HG02763 (cell line): ENCODE results near the gene TEX13A.
"Not testable (repeated sequence)": the region's sequence is repeated elsewhere in the genome, so short reads cannot be mapped to it uniquely, and the experiment has no call there.

Experiments used
- ATAC-seq: cut with Tn5 transposase; IDR thresholded peaks from one replicate; pipeline ENCODE4 v1.9.1; 2021; ENCODE audit warnings: mild to moderate bottlenecking, moderate library complexity; ENCODE audit not compliant: unreplicated experiment

The TEX13A gene, protein sequence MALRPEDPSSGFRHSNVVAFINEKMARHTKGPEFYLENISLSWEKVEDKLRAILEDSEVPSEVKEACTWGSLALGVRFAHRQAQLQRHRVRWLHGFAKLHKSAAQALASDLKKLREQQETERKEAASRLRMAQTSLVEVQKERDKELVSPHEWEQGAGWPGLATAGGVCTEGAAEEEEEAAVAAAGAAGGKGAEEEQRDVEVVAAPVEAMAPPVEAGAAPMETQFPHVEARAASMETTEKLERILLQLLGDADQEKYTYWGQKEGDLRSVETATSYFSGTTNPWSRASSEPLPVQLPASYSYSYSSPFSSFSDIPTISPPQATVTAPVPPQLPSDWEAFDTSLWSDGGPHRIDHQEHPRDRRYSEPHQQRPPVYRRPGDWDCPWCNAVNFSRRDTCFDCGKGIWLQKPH

DNA sequence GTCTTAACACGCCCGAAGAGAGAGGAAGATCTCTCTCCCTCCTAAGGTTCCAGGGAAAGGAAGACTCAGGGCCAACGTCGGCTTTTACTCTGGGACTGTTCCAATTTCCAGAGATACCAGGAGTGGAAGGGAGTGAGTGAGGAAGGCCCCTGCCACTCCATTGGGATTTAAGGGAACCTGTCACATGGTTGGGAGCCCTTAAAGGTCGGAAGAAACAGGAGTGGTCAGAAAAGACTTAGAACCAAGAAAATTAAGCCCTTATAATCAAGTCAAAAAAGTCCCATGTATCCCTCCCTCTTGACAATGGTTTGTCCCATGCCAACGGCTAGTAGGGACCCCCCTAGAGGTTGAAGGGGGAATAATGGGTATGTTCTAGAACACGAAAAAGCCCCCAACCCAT lies at the start of gene TEX13A:
TEX13A (minus strand) TSS at position 59 of the 400 bp plus-strand sequence. CDS start 297 bp downstream, outside the sequence.
- no peak for ATAC-seq

DNA sequence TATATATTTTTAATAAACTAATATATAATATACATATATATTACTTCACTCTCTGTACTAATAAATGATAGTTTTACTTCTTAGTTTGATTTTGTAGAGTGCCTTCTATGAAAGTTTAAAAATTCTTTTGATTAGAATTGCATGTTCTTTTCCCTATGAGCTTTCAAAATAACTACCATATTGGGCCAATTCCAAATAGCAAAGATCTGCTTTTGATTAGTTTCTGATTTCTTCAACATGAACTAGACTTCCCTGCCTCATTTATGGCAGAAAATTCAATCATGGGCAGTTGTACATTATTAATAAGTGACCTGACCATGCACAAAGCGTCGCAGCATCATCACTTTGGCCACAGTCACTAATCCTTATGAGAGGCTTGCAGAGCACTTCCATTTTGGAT lies 48.9 kb upstream of the TEX13A start:
- no peak for ATAC-seq

DNA sequence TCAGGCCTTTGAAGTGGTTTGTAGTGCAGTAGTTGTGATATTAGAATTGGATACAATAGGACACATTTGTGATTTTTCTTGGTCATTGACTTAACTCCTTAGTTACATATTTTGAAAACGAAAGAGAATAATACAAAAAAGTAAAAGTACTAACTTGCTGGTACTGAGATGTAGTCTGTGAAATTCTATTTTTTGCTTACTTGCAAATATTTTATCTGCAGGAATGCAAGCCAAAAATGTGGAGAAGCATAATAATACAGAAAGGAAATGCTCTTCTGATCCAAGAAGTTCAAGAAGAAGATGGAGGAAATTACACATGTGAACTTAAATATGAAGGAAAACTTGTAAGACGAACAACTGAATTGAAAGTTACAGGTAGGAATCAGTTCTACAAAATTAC lies 46.7 kb upstream of the TEX13A start:
- no peak for ATAC-seq

DNA sequence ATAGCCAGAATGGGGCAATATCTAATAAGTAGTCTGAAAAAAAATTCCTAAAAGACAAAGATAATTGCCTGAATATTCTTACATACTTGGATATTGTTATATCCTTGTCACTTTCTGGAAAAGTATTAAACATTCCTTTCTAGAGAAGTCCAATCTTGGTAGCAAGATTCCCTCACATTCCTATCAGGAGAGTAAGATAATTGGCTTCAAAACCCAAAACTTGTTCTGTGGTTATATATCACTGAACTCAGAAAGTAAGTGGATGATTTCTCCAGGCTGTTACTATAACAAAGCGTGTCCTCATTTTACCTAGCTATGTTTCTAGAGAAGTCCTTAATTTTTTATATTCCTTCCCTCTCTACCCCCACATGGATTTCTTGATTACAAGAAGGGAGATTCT lies 46.0 kb upstream of the TEX13A start:
- no peak for ATAC-seq

DNA sequence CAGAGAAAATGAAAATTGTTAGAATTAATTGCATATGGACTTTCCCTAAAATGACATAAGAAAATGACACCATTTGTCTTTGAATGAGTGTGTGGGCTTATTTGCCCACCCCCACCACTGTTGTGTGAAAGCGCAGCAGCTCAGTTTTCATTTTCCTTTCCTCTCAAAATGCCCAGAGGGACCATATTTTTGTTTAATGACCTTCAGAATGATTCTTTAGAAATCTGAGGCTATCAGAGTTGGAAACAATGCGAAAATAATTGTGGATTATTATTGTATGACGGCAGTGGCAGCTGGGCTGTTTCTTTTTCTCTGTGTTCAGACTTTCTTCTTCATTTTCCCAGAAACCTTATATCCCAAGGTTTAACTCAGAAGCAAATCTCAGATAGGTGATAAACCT lies 44.6 kb upstream of the TEX13A start:
- no peak for ATAC-seq

DNA sequence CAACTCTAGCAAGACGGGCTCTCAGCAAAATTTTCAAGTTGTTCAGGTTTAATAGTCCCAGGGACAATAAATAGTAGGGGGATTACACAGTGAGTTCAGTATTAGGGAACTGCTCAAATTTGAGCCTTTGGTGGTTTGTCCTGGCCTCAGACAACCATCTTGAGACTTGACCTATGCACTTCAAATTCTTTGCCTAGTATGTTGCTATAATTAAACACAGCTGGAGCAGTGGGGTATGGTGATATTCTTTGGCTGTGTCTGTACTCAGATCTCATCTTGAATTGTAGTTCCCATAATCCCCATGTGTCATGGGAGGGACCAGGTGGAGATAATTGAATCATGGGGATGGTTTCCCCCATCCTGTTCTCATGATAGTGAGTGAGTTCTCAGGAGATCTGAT lies 43.3 kb upstream of the TEX13A start:
- no peak for ATAC-seq

DNA sequence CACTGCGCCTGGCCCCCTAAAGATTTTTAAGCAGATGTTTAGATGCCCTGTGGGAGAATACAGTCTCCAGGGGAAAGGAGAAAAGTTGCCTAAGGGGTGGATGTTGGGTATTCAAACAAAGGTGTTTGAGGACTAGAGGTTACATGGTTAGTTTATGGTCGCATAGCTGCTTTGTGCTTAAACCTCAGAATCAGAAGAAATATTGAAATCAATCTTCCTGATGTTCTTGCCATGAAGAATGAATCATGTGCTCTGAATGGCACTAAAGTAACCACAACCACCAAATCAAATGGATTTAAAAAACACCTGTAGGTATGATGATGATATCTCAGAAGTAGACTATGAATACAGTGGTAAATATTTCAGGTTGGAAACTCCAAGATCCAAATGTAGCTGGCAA lies 42.7 kb upstream of the TEX13A start:
- no peak for ATAC-seq

DNA sequence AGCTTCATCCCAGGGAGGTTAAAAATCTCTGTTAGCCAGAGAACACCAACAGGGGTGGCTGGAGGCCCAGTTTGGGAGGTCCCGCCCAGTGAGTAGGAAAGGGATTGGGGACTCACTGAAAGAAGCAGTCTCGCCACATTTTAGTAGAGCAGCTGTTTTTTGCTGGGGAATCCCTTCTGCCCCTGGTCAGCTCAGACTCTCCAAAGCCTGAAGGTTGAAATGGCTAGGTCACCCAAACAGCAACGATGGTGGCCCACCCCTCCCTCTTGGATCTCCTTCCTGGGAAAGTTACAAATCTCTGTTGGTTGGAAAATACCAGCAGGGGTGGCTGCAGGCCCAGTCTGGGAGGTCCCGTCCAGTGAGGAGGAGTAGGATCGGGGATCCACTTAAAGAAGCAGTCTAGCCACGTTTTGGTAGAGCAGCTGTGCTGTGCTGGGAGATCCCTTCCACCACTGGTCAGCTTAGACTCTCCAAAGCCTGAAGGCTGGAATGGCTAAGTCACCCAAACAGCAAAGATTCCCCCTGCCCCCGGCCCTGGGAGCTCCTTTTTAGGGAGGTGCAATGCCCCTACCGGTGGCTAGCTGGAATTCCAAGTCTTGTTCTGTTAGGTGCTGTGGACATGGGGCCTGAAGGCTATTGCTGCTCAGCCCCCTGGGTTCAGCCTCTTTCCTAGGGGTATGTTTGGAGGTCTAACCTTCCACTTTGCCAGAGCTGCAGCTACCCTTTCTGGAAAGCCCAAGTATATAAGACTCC lies 40.0 kb upstream of the TEX13A start:
- no peak for ATAC-seq

DNA sequence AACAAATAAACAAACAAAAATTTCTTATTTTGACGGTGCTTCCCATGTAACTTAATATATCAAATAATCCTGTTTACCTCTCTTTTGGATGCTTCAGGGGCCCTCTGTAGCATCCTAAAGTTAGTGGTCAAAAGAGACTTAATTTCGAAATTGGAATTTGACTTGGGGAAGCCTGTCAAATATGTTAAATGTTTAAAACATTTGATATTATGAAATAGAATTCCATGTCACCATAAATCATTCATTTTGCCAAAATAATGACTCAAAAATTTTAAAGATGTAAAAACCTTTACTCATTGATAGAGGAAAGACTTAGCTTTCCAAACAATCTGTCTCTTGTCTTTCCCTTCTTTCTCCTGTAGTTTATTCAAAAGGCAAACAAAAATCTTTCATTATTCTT lies 20.6 kb upstream of the TEX13A start:
- no peak for ATAC-seq

DNA sequence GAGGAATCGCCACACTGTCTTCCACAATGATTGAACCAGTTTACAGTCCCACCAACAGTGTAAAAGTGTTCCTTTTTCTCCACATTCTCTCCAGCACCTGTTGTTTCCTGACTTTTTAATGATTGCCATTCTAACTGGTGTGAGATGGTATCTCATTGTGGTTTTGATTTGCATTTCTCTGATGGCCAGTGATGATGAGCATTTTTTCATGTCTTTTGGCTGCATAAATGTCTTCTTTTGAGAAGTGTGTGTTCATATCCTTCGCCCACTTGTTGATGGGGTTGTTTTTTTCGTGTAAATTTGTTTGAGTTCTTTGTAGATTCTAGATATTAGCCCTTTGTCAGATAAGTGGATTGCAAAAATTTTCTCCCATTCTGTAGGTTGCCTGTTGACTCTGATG lies 16.9 kb upstream of the TEX13A start:
- ATAC-seq: not testable (repeated sequence)

DNA sequence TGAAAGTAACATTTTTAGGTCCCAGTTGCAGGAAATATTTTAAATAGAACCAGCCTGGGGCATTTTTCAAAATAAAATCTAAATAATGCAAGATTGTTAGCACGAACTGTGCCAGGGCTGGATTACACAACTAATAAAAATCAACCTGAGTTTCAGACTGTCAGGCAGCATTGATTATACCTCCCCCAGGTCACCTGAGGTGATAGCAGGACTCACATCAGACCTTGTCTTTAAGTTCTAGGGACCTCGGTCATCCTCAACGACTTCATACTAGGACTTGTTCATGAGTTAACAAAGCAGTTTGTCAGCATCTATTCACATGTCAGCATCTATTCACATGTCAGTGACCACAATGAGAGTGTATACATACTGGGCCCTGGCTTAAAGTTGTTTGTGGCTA lies 8.7 kb upstream of the TEX13A start:
- ATAC-seq: no peak

DNA sequence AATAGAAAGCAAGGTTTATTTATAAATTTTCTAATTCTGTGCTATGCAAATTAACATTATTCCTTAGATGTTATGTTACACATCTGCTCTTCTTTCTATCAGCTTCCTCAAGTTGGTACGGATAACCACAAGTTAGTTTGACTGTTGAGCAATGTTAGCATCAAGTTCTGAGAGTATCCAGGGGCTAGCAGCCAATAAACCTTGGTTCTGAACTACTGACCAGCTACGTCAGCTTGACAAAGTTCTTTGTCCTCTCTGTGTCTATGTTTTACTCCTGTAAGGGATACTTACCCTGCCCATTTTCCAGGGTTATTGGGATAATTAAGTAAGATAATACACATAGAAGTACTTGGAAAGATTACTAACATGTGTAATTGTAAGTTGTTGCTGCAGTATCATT lies 8.1 kb upstream of the TEX13A start:
- ATAC-seq: no peak

DNA sequence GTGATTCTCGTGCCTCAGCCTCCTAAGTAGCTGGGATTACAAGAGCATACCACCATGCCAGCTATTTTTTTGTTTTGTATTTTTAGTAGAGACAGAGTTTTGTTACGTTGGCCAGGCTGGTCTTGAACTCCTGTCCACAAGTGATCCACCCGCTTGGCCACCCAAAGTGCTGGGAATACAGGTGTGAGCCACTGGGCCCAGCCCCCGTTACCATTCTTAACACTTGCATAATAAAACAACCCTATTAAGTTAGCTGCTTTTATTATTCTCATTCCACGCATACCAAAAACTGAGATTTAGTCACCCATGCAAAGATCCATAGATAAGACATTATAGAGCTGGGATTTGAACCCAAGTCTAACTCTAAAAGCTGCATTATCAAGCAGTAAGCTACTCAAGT lies 6.0 kb upstream of the TEX13A start:
- ATAC-seq: no peak

DNA sequence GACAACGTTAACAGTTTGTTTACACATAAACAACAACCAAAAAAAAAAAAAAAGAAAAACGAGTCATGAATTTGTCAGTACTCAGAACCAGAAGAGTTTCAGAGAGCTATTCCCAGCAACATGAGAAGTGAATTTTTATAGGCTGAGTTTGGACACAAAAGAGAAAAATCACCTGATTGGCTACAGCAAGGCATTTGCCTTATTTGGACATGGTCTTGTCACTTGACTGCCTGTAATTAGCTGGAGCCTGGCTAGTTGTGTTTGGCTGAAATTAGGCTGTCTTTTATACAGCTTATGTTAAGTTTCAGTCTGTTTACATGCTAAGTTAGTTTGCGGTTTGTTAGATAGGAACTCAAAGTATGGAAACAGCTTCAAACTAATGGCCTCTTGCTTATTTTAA lies 880 bp upstream of the TEX13A start:
- no peak for ATAC-seq

DNA sequence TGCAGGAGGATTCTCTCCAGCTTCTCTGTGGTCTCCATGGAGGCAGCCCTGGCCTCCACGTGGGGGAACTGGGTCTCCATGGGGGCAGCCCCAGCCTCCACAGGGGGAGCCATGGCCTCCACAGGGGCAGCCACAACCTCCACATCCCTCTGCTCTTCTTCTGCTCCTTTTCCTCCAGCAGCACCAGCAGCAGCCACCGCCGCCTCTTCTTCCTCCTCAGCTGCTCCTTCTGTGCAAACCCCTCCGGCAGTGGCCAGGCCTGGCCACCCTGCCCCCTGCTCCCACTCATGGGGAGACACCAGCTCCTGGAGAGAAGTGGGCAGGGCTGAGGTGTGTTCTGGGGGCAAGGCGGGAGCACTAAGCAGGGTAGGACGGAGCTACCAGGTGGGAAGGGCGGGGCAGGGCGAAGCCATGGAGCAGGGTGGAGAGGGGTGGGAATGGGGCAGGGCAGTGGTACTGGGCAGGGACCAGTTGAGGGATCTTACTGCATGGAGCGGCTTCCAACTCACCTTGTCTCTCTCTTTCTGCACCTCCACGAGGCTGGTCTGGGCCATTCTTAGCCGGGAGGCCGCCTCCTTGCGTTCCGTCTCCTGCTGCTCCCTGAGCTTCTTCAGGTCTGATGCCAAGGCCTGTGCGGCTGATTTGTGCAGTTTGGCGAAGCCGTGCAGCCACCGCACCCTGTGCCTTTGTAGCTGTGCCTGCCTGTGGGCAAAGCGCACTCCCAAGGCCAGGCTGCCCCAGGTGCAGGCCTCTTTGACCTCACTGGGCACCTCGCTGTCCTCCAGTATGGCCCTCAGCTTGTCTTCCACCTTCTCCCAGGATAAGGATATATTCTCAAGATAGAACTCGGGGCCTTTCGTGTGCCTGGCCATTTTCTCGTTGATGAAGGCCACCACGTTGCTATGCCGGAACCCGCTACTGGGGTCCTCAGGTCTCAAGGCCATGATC lies 766 bp downstream of the TEX13A start:
- no peak for ATAC-seq

DNA sequence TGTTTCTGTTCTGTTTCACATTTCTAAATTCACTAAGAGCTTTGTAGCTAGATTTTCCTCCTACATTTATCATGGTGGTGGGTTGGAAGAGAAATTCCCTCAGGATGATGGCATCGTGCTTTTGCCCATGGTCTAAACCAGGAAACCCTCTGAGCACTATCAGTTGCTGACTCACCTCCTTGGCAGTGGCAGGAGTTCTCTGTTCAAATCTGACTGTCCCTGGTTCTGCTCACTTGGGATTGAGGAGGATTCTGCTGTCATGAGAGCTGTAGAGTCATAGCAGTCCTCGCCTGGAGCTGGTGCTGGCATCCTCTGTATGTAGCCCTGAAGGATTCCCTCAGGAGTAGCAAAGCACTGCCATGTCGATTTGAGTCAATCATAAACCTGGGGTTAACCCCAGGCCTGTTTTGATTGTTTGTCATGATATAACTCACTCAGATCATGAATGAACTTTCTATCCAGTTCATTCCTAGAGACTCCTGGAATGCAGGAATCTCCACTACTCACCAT lies 9.4 kb downstream of the TEX13A start:
- ATAC-seq: no peak

DNA sequence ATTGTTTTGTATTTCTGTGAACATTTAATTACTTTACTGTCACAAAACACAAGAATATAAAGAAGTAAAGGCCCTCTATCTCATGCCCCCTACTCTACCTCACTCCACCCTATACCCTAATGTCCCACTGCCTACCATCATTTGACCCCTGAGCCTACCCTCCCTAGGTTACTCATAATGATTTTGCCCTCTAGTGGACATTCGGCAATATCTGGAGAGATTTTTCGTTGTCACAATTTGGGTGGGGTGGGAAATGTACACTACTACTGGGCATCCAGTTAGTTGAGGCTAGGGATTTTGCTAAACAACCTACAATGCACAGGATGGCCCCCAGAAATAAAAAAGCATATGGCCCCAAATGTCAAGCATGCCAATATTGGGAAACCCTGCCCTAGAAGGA lies 10.2 kb downstream of the TEX13A start:
- no peak for ATAC-seq

DNA sequence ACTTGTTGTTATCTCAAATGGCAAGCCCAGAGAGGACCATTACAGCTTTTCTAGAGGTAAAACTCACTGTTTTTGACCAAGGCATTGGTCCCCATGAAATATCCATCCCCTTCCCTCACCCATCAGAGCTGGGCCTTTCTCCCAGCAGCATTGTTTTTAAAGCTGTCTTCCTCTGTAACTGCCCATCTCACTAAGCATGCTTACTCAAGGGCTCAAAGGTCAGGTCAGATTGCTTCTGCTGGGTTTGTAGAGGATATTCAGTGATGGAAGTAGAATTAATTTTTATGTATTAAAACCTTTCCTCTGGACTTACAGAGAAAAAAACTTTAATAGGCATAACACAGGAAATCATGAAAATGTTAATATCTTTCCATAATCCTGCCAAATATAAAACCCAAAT lies 11.1 kb downstream of the TEX13A start:
- ATAC-seq: no peak

DNA sequence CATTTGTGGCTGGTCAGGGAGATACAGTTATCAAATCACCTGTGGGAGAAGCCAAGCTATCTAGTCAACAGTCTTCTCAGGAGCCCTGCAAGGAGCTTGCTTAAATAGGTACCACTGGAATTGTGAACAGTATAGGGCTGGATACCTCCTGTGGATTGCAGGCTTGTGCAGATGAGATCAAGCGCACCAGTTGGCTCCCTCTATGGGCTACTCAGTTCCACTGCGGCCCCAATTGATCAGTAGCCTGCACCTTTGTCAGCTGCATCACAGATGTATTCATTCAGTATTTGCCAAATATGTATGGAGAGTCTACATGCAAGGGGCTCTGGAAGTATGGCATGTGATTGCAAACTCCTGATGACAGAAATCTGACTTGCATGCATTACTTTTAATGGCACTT lies 28.6 kb downstream of the TEX13A start:
- ATAC-seq: no peak

DNA sequence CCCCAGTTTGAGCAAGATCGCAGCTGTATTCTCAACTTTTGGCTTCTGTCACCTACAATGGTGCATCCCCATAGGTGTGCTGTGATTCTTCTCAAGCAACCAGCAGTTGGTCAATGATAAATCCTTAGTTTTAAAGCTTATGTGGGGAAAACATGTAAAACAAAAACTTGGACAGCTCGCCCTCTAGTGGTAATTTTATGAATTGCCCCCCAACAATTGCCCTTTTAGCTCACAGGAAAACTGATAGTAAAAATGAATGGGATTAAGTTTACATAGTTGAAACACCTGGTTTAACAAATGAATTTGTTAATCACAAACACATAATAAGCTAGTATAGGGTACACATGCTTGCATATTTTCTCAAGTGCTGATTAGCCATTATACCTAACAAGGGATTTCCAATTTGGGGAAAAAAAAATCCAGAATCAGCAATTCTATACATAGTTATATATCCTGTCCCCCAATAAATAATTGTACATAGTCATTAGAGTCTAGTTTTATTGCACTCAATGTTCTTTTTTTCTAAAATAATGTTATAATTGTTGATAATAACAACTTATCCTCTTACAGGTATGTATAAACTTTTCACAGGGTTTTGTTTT lies 30.1 kb downstream of the TEX13A start:
- ATAC-seq: no peak

DNA sequence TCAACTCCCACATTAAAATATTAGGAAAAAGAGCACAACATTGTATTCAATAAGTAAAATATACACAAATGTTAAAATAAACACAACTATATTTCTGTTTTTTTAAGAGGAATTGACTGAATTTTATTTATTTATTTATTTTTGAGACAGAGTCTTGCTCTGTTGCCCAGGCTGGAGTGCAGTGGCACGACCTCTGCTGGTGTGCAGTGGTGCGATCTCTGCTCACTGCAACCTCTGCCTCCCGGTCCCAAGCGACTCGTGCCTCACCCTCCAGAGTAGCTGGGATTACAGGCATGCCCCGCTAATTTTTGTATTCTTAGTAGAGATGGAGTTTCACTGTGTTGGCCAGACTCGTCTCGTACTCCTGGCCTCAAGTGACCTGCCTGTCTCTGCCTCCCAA lies 31.4 kb downstream of the TEX13A start:
- ATAC-seq: no peak
